Immature natural killer cell (primary cell): Measurements from ENCODE around the gene FNIP1. TPM values are rescaled to one million over a fixed set of nuclear protein-coding genes. Genes with fewer than 3 reads are reported as not detected.
"Not testable (repeated sequence)": the region's sequence is repeated elsewhere in the genome, so short reads cannot be mapped to it uniquely, and the experiment has no call there.

ENCODE experiments used
- DNase-seq, 3 donors: peaks; one replicate each; pipeline ENCODE4 v3.0.0; 2022; ENCODE audit warnings: mixed read lengths in 1 of 3
- H3K27ac Mint-ChIP-seq, 6 donors: one replicate each; pipeline ENCODE4 v1.8.0; 2020; ENCODE audit warnings: mixed read lengths in 6 of 6, mild to moderate bottlenecking in 5 of 6, inconsistent platforms in 4 of 6, moderate library complexity in 3 of 6
- H3K27me3 Mint-ChIP-seq, 3 donors: one replicate each; pipeline ENCODE4 v1.8.0; 2020 to 2021; ENCODE audit warnings: low read depth in 3 of 3, mild to moderate bottlenecking in 3 of 3, mixed read lengths in 3 of 3, moderate library complexity in 3 of 3, inconsistent platforms in 1 of 3
- H3K36me3 Mint-ChIP-seq, 3 donors: one replicate each; pipeline ENCODE4 v1.8.0; 2020; ENCODE audit warnings: mixed read lengths in 3 of 3, inconsistent platforms in 2 of 3, mild to moderate bottlenecking in 2 of 3
- H3K4me1 Mint-ChIP-seq, 2 donors: one replicate each; pipeline ENCODE4 v1.8.0; 2020; ENCODE audit warnings: inconsistent platforms in 2 of 2, mild to moderate bottlenecking in 2 of 2, mixed read lengths in 2 of 2, moderate library complexity in 1 of 2
- H3K4me3 Mint-ChIP-seq, 5 donors: one replicate each; pipeline ENCODE4 v1.8.0; 2020; ENCODE audit warnings: mild to moderate bottlenecking in 5 of 5, mixed read lengths in 5 of 5, inconsistent platforms in 3 of 5, moderate library complexity in 3 of 5
- H3K9me3 Mint-ChIP-seq, 6 donors: one replicate each; pipeline ENCODE4 v1.8.0; 2020; ENCODE audit warnings: mild to moderate bottlenecking in 6 of 6, mixed read lengths in 6 of 6, inconsistent platforms in 4 of 6, moderate library complexity in 3 of 6
- polyA plus RNA-seq, 3 donors: library from polyadenylated mRNA; unstranded; fragments of 300-500 nt; fragmentation: Illumina TruSeq; gene quantifications; one replicate each; pipeline ENCODE4 v1.2.3, GENCODE V29; 2021

The FNIP1 gene
- polyA plus RNA-seq, 3 donors from 2014 or later = 11.3 to 21.9 (median 11.6) TPM

- H3K36me3 Mint-ChIP-seq = peaks cover 0 to 4% (median 3%) of the 10 kb centered on the region in 3 donors
- no peaks in the 10 kb centered on the region for H3K9me3 Mint-ChIP-seq
- DNase-seq = no peak
- peaks cover 20 to 39% of the 10 kb centered on the region in 2 donors for H3K4me1 Mint-ChIP-seq
- H3K4me3 Mint-ChIP-seq = no peak overlapping the region
- no peak overlapping the region for H3K27ac Mint-ChIP-seq
- H3K27me3 Mint-ChIP-seq = peaks cover 13 to 15% (median 15%) of the 10 kb centered on the region in 3 donors
Measured at GRCh38 chr5:131630963-131631350, 165.9 kb downstream of the FNIP1 start.

GRCh38 chr5:131630208-131630962, 166.4 kb downstream of the FNIP1 start:
- DNase-seq = no peak
- Mint-ChIP-seq H3K4me1 (peaks cover 18 to 36% of the 10 kb centered on the region in 2 donors), H3K27me3 (peaks cover 9 to 11% (median 9%) of the 10 kb centered on the region in 3 donors), H3K4me3 (no peak overlapping the region), H3K9me3 (no peaks in the 10 kb centered on the region), H3K27ac (peak overlapping the region in 1 of 6 donors; percentile 47), H3K36me3 (peaks cover 0 to 7% (median 3%) of the 10 kb centered on the region in 3 donors)

DNA sequence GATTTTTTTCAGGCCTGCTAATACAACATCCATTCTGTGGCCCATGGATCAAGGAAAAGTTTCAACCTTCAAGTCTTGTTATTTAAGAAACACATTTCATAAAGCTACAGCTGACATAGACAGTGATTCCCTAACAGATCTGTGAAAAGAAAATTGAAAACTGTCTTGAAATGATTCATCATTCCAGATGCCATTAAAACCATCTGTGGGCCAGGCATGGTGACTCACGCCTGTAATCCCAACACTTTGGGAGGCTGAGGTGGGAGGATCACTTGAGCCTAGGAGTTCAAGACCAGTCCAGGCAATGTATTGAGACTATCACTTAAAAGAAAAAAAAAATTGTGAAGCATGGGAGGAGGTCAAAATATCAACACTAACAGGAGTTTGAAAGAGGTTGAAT, 167.8 kb downstream of the FNIP1 start:
- Mint-ChIP-seq H3K36me3 (peaks cover 0 to 7% (median 5%) of the 10 kb centered on the region in 3 donors), H3K4me3 (peak overlapping the region in 1 of 5 donors; percentile 8), H3K9me3 (no peaks in the 10 kb centered on the region), H3K27me3 (no peaks in the 10 kb centered on the region), H3K4me1 (peaks cover 24 to 33% of the 10 kb centered on the region in 2 donors), H3K27ac (peak overlapping the region in 5 of 6 donors; percentile 4 to 44 (median 34))
- no peak for DNase-seq

- peaks cover 32 to 37% of the 10 kb centered on the region in 2 donors for H3K4me1 Mint-ChIP-seq
- no peak overlapping the region for H3K27ac Mint-ChIP-seq
- peaks cover 0 to 9% (median 7%) of the 10 kb centered on the region in 3 donors for H3K36me3 Mint-ChIP-seq
- H3K27me3 Mint-ChIP-seq = no peaks in the 10 kb centered on the region
- H3K4me3 Mint-ChIP-seq = no peak overlapping the region
- no peaks in the 10 kb centered on the region for H3K9me3 Mint-ChIP-seq
- DNase-seq = no peak
Measured at GRCh38 chr5:131627207-131627865, 169.5 kb downstream of the FNIP1 start.

GRCh38 chr5:131622633-131623032, 174.2 kb downstream of the FNIP1 start:
- peaks cover 42 to 71% of the 10 kb centered on the region in 2 donors for H3K4me1 Mint-ChIP-seq
- no peak overlapping the region for H3K4me3 Mint-ChIP-seq
- H3K27me3 Mint-ChIP-seq = no peaks in the 10 kb centered on the region

DNA sequence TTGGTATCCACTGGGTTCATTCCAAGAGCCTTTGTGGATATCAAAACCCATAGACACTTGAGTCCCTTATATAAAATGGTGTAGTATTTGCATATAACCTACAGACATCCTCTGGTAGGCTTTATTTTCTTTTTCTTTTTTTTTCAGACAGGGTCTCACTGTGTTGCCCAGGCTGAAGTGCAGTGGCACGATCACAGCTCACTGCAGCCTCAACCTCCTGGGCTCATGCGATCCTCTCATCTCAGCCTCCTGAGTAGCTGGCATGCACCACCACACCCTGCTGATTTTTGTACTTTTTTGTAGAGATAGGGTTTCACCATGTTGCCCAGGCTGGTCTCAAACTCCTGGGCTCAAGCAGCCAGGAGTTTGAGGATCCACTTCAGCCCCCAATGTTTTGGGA, 175.7 kb downstream of the FNIP1 start:
- H3K4me1 Mint-ChIP-seq = peaks cover 49 to 74% of the 10 kb centered on the region in 2 donors
- H3K27ac Mint-ChIP-seq, H3K9me3 Mint-ChIP-seq, H3K36me3 Mint-ChIP-seq, H3K4me3 Mint-ChIP-seq, H3K27me3 Mint-ChIP-seq, DNase-seq: not testable (repeated sequence)

More at GRCh38 chr5:131622633-131623032, 174.2 kb downstream of the FNIP1 start:
- Mint-ChIP-seq H3K9me3 (no peaks in the 10 kb centered on the region), H3K36me3 (peaks cover 0 to 9% (median 3%) of the 10 kb centered on the region in 3 donors), H3K27ac (no peak overlapping the region)
- DNase-seq = no peak

- Mint-ChIP-seq H3K9me3 (no peaks in the 10 kb centered on the region), H3K27me3 (peaks cover 0 to 2% (median 0%) of the 10 kb centered on the region in 3 donors), H3K4me3 (no peak overlapping the region), H3K36me3 (peaks cover 0 to 5% (median 0%) of the 10 kb centered on the region in 3 donors), H3K27ac (peak overlapping the region in 3 of 6 donors; percentile 29 to 73 (median 53)), H3K4me1 (peaks cover 55 to 83% of the 10 kb centered on the region in 2 donors)
- DNase-seq = no peak
Measured at GRCh38 chr5:131619102-131619501, 177.7 kb downstream of the FNIP1 start.

GRCh38 chr5:131617140-131617822, 179.5 kb downstream of the FNIP1 start:
- H3K36me3 Mint-ChIP-seq = no peaks in the 10 kb centered on the region
- H3K27ac Mint-ChIP-seq = peak overlapping the region in 2 of 6 donors; percentile 25 to 40

DNA sequence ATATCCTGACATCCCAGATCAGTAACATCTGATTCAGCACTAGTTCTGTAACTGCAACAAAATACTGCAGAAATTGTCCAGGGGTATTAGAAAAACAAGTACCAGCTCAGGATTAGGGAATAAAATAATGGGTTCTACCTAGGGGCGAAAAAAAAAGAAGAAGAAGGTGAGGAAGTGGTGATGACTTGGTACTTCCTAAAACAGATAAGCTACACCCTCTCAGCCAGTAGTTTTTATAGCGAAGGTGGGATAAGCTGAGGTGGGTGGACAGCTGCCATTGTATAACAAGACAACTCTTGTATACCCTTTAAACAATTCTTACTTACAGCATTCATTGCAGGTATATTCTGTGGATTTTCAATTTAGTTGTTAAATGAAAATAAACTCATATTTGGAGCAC, 180.9 kb downstream of the FNIP1 start:
- H3K4me3 Mint-ChIP-seq = no peak overlapping the region
- no peaks in the 10 kb centered on the region for H3K9me3 Mint-ChIP-seq
- H3K27ac Mint-ChIP-seq = no peak overlapping the region
- H3K27me3 Mint-ChIP-seq = peaks cover 0 to 2% (median 0%) of the 10 kb centered on the region in 3 donors
- no peak for DNase-seq
- H3K4me1 Mint-ChIP-seq = peaks cover 53 to 62% of the 10 kb centered on the region in 2 donors
- no peaks in the 10 kb centered on the region for H3K36me3 Mint-ChIP-seq

More at GRCh38 chr5:131617140-131617822, 179.5 kb downstream of the FNIP1 start:
- H3K27me3 Mint-ChIP-seq = peaks cover 0 to 2% (median 0%) of the 10 kb centered on the region in 3 donors
- peaks cover 58 to 68% of the 10 kb centered on the region in 2 donors for H3K4me1 Mint-ChIP-seq
- H3K4me3 Mint-ChIP-seq = no peak overlapping the region
- DNase-seq = no peak
- H3K9me3 Mint-ChIP-seq = no peaks in the 10 kb centered on the region

- no peak for DNase-seq
- Mint-ChIP-seq H3K4me3 (no peak overlapping the region), H3K9me3 (no peaks in the 10 kb centered on the region), H3K36me3 (no peaks in the 10 kb centered on the region), H3K4me1 (peaks cover 55 to 71% of the 10 kb centered on the region in 2 donors), H3K27me3 (peaks cover 0 to 2% (median 0%) of the 10 kb centered on the region in 3 donors), H3K27ac (no peak overlapping the region)
Measured at GRCh38 chr5:131613423-131613822, 183.4 kb downstream of the FNIP1 start.

GRCh38 chr5:131611064-131611381, 185.8 kb downstream of the FNIP1 start:
- H3K27ac Mint-ChIP-seq = no peak overlapping the region
- DNase-seq = no peak
- H3K36me3 Mint-ChIP-seq = no peaks in the 10 kb centered on the region
- H3K4me1 Mint-ChIP-seq = peaks cover 49 to 66% of the 10 kb centered on the region in 2 donors
- H3K9me3 Mint-ChIP-seq = no peaks in the 10 kb centered on the region
- no peak overlapping the region for H3K4me3 Mint-ChIP-seq
- peaks cover 0 to 2% (median 0%) of the 10 kb centered on the region in 3 donors for H3K27me3 Mint-ChIP-seq

DNA sequence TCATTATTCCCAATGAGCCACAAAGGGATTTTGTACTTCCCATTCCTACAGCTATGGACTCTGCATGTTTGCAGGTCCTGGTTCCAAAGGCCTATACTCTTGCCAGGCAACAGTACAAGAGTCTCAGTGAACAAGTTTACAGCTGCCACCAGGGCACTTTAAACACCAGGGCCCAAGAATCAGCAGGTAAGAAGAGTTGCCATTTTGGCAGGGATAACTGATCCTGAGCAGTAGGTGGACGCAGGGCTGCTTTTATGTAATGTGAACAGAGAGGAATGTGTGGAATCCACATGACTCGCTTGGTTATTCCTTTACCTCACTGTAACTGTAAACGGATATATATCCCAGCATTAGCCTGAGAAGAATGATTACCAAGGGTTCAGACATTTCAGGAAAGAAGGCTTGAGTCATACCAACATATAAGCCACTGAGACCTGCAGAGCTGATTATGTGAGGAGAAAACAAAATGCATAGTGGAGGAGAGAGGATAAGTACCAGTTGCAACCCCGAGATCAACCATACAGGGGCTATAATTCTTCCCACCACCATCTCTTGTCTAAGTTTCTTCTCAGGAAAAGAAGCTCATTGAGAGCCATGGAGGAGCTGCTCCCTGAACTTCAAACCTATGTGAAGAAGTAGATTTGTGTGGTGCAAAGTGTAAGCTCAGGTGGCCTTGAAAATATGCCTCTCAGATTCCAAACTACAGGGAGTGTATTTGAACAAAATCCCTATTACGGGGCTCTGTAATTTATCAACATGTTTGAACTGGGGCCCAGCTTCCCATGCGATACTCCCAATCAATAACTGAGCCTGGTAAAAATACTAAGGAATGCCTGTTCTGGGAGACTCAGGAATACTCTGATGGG, 186.4 kb downstream of the FNIP1 start:
- DNase-seq = no peak
- Mint-ChIP-seq H3K9me3 (no peaks in the 10 kb centered on the region), H3K27me3 (no peaks in the 10 kb centered on the region), H3K27ac (no peak overlapping the region), H3K4me3 (no peak overlapping the region), H3K4me1 (peaks cover 43 to 63% of the 10 kb centered on the region in 2 donors), H3K36me3 (no peaks in the 10 kb centered on the region)

DNA sequence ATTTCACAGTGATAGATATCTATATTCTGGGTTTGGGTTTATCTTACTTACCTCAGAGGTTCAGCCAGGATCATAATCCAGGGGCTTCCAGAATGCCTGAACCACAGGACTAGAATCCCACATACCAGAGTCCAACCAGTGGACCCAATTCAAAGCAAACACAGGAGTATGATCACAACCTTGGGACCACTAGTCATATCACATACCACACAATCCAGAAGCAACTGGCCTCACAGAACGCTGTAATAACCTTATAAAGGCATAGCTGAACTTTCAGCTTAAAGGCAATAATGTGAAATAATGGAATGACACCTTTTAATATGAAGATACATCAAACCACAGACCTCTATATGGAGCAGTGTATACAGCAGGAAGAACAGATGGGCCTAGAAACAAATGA, 187.0 kb downstream of the FNIP1 start:
- Mint-ChIP-seq H3K4me3 (no peak overlapping the region), H3K9me3 (no peaks in the 10 kb centered on the region), H3K36me3 (no peaks in the 10 kb centered on the region), H3K27ac (peak overlapping the region in 2 of 6 donors; percentile 10 to 32), H3K4me1 (peaks cover 43 to 63% of the 10 kb centered on the region in 2 donors), H3K27me3 (no peaks in the 10 kb centered on the region)
- DNase-seq = no peak
